Measurements from ENCODE around the gene ACSL3.
"Not testable (repeated sequence)": the region's sequence is repeated elsewhere in the genome, so short reads cannot be mapped to it uniquely, and the experiment has no call there.

ACSL3 gene

GRCh38 chr2:222982010-222982908, 121.4 kb downstream of the ACSL3 start:
- no peak for FAIRE-seq

GRCh38 chr2:222982909-222983265, 122.1 kb downstream of the ACSL3 start:
- FAIRE-seq: no peak

GRCh38 chr2:222984908-222985307, 124.1 kb downstream of the ACSL3 start:
- FAIRE-seq: no peak

- FAIRE-seq: no peak
Observed at GRCh38 chr2:222989431-222989830, 128.6 kb downstream of the ACSL3 start.

GRCh38 chr2:222990206-222990605, 129.4 kb downstream of the ACSL3 start:
- FAIRE-seq: not testable (repeated sequence)

GRCh38 chr2:222992137-222992536, 131.3 kb downstream of the ACSL3 start:
- no peak for FAIRE-seq
